Prostate gland (tissue), 2 donors: ENCODE results near the gene CAMK2D. TPM values are rescaled to one million over a fixed set of nuclear protein-coding genes. Genes with fewer than 3 reads are reported as not detected.

Experiments used
- DNase-seq: peaks from one replicate; pipeline ENCODE4 v3.0.0-alpha.2; 2019; ENCODE audit warnings: low spot score
- H3K27ac ChIP-seq, 2 donors: fragments of 200-600 bp; sonication (generic); 2 replicates each; pipeline ENCODE4 v1.5.1; 2017 to 2019
- H3K27me3 ChIP-seq: fragments of 200-600 bp; sonication (generic); replicated peaks from 2 replicates; pipeline ENCODE4 v1.5.1; 2019; ENCODE audit not compliant: insufficient read depth
- H3K36me3 ChIP-seq, 2 donors: fragments of 200-600 bp; sonication (generic); 1 replicate in 1 of 2; 2 replicates in 1 of 2; pipeline versions ENCODE4 v1.5.1 to v1.8.1; 2017 to 2019
- H3K4me1 ChIP-seq: fragments of 200-600 bp; sonication (generic); replicated peaks from 2 replicates; pipeline ENCODE4 v1.5.1; 2019
- H3K4me3 ChIP-seq, 2 donors: fragments of 200-600 bp; sonication (generic); 2 replicates each; pipeline ENCODE4 v1.5.1; 2017 to 2019
- H3K9me3 ChIP-seq: fragments of 200-600 bp; sonication (generic); 2 replicates; pipeline ENCODE4 v1.5.1; 2017
- CTCF ChIP-seq, 4 experiments: fragments of 200-600 bp in 2 of 4; fragments of 450-650 bp in 2 of 4; sonication (generic) in 2 of 4; IDR thresholded peaks; 1 replicate in 3 of 4; 2 replicates in 1 of 4; pipeline ENCODE4 v1.5.1; 2016 to 2019; ENCODE audit warnings: antibody characterized with exemption in 4 of 4, mild to moderate bottlenecking in 2 of 4, moderate library complexity in 2 of 4
- POLR2A ChIP-seq: fragments of 450-650 bp; IDR thresholded peaks from one replicate; pipeline ENCODE4 v1.6.1; 2016; ENCODE audit warnings: antibody characterized with exemption, mild to moderate bottlenecking
- POLR2AphosphoS5 ChIP-seq: sonication (generic); formaldehyde crosslinking; IDR thresholded peaks from one replicate; pipeline ENCODE4 v1.6.1; 2017; ENCODE audit warnings: antibody characterized with exemption
- WGBS: methylation state at CpG from one replicate; pipeline ENCODE4 v1.1.5; 2018; 5-methylcytosine and 5-hydroxymethylcytosine counted together
- intact Hi-C: fragments of 100-400 bp; cut with DNase I; formaldehyde crosslinking; loops from one replicate; pipeline ENCODE4 v1.14.2; 2022
- total RNA-seq, 2 donors: library from RNA; depleted of rRNA; stranded (reverse); fragments of >200 nt; gene quantifications; one replicate each; pipeline ENCODE4 v1.1.0, GENCODE V29; 2016

CAMK2D gene
- total RNA-seq, 2 donors from 2014 or later, result 48.7 to 88.8 TPM

DNA sequence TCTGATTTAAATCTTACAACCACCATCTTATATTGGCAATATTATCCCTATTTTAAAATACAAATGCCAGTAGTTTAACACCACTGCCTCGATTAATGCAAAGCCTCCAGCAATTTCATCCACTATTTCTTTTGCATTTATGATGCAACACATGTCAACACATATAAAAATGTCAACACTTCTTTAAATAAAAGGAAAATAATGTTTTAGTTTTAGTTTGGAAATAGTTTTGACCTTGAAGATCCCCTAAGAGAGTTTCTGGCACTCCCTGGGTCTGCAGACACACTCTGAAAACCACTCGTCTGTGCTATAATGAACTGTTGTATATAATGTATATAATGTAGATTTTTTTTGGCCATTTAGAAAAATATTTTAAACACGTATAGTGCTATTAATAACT lies 99.0 kb downstream of the CAMK2D start:
- intact Hi-C loops, result no loop called here
- DNase-seq, result no peak
- Histone ChIP-seq H3K9me3 (no peaks in the 10 kb centered on the region), H3K27ac (no peak overlapping the region), H3K36me3 (no peaks in the 10 kb centered on the region), H3K27me3 (no peaks in the 10 kb centered on the region), H3K4me1 (no peaks in the 10 kb centered on the region), H3K4me3 (no peak overlapping the region)
- 90% methylated on average over 3 of the region's 3 CpGs for WGBS
- TF ChIP-seq POLR2AphosphoS5, result no peak
- TF ChIP-seq CTCF (IDR thresholded peaks at IDR 0.05), result no peak
- no peak for TF ChIP-seq POLR2A

DNA sequence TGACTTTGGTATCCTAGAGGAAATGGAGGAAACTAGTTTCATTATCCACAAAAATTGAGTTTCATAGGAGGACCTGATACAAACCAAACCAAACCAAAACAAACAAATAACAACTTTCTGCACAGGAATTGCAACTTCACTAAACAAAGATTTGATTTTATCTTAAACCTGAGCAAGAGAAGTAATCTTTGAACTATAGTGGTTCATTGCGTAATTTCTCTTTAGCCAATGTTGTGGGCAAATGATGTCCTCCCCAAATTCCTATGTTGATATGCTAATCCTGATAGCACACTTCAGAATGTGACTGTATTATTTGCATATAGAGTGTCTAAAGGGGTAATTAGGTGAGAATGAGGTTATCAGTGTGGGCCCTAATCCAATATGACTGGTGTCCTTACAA lies 102.4 kb downstream of the CAMK2D start:
- Histone ChIP-seq H3K4me1 (no peaks in the 10 kb centered on the region), H3K36me3 (no peaks in the 10 kb centered on the region), H3K27me3 (no peaks in the 10 kb centered on the region), H3K27ac (no peak overlapping the region), H3K9me3 (no peaks in the 10 kb centered on the region), H3K4me3 (no peak overlapping the region)
- intact Hi-C loops, result no loop called here
- 100% methylated on average over 1 of the region's 1 CpG for WGBS
- no peak for TF ChIP-seq CTCF (IDR thresholded peaks at IDR 0.05)
- TF ChIP-seq POLR2A, result no peak
- no peak for TF ChIP-seq POLR2AphosphoS5
- no peak for DNase-seq

DNA sequence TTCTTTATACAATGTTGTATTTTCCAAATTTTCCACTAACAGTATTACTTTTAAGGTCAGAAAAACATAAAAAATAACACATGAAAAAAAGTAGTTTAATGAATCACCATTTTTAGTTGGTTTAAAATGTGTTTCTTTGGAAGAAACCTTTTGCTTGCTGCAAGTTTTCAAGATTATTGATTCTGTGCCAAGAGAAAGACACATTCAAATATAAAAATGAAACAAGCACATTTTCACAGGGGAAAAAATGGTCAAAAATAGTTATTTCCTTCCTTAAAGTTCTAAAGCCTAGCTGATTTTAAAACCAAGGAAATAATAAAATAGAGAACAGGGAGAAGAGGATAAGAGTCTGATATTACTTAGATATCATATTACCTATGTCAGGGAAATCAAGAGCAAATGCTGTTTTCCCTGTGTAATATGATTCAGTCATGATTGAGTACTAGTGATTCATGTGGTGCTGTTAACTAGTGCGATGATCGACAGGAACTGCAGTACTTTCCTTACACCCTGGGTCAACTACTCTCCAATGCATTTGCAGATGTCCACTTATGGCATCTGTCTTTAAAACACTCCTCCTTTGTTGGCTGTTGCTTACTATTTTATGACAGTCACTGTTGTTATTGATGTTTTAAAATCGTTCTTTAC lies 103.8 kb downstream of the CAMK2D start:
- Histone ChIP-seq H3K27ac (no peak overlapping the region), H3K27me3 (no peaks in the 10 kb centered on the region), H3K9me3 (no peaks in the 10 kb centered on the region), H3K4me1 (no peaks in the 10 kb centered on the region), H3K4me3 (no peak overlapping the region), H3K36me3 (no peaks in the 10 kb centered on the region)
- WGBS, result 58% methylated on average over 3 of the region's 3 CpGs
- intact Hi-C loops, result no loop called here
- TF ChIP-seq POLR2A, result no peak
- TF ChIP-seq POLR2AphosphoS5, result no peak
- no peak for TF ChIP-seq CTCF (IDR thresholded peaks at IDR 0.05)
- DNase-seq, result no peak

DNA sequence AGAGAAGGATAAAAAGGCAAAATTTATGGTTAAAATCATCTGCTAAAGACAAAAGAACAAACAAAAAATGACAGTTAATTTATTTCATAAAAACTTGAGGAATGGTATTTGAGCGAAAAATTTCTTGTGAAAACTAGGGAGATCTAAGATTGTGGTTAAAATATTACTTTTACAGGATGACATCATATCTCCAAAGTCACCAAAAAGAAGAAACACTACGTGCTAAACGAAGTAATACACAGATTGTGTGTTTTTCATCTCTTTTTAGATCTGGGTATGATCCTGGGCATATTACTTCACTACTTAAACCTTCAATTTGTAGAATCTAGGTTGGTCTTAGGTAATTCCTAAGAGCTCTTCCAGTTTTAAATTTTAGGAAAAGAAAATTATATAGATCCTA lies 107.7 kb downstream of the CAMK2D start:
- no peaks in the 10 kb centered on the region for H3K36me3 ChIP-seq
- H3K4me3 ChIP-seq, result no peak overlapping the region
- H3K9me3 ChIP-seq, result no peaks in the 10 kb centered on the region
- no peak overlapping the region for H3K27ac ChIP-seq
- WGBS, result 92% methylated on average over 3 of the region's 3 CpGs
- DNase-seq, result no peak
- no peaks in the 10 kb centered on the region for H3K27me3 ChIP-seq
- no peaks in the 10 kb centered on the region for H3K4me1 ChIP-seq
- intact Hi-C loops, result no loop called here
- no peak for TF ChIP-seq CTCF (IDR thresholded peaks at IDR 0.05)

- Histone ChIP-seq H3K36me3 (no peaks in the 10 kb centered on the region), H3K4me1 (peaks cover 7% of the 10 kb centered on the region), H3K27ac (peak overlapping the region; percentile 38 to 66), H3K4me3 (no peak overlapping the region), H3K27me3 (no peaks in the 10 kb centered on the region), H3K9me3 (no peaks in the 10 kb centered on the region)
- TF ChIP-seq CTCF (IDR thresholded peaks at IDR 0.05) (no peak), POLR2A (no peak), POLR2AphosphoS5 (no peak)
- 52% methylated on average over 2 of the region's 2 CpGs for WGBS
- intact Hi-C loops, result no loop called here
- DNase-seq, result peak; percentile 6
These were observed 115.1 kb downstream of the CAMK2D start for GRCh38 chr4:113646442-113646822.
